ENCODE measurements around the gene NRROS.

Gene NRROS

GRCh38 chr3:196624067-196624790 lies 15.3 kb upstream of the NRROS start:
- H2BK120ac ChIP-seq (ENCODE audit: insufficient read depth, low read length, poor library complexity): no peak overlapping the region
- H3K4ac ChIP-seq (ENCODE audit: low read depth, low read length): no peak overlapping the region
- no peak overlapping the region for H2AK5ac ChIP-seq (ENCODE audit: low read length)
- no peaks in the 10 kb centered on the region for H3K9me3 ChIP-seq (ENCODE audit: insufficient read depth, low read depth, low read length)
- H3K4me2 ChIP-seq (ENCODE audit: low read length): no peak overlapping the region
- no peak overlapping the region for H3K18ac ChIP-seq (ENCODE audit: low read length)
- no peak overlapping the region for H4K91ac ChIP-seq (ENCODE audit: low read depth, low read length)
- no peak overlapping the region for H3K4me3 ChIP-seq (ENCODE audit: low read depth, low read length)
- no peak overlapping the region for H3K14ac ChIP-seq (ENCODE audit: low read length)
- no peaks in the 10 kb centered on the region for H3K79me2 ChIP-seq (ENCODE audit: control insufficient read depth, insufficient read depth, low read length, poor library complexity)
- no peaks in the 10 kb centered on the region for H3K79me1 ChIP-seq (ENCODE audit: low read length)
- no peak overlapping the region for H3K23ac ChIP-seq (ENCODE audit: low read length)
- no peaks in the 10 kb centered on the region for H3K4me1 ChIP-seq (ENCODE audit: control insufficient read depth in 1 of 2, insufficient read depth in 2 of 2, low read length in 2 of 2)
- H4K8ac ChIP-seq (ENCODE audit: low read depth, low read length): no peak overlapping the region
- H3K36me3 ChIP-seq (ENCODE audit: control insufficient read depth in 1 of 2, insufficient read depth in 2 of 2, low read length in 2 of 2): no peaks in the 10 kb centered on the region
- no peaks in the 10 kb centered on the region for H3K27me3 ChIP-seq (ENCODE audit: insufficient read depth, low read length)
- WGBS (ENCODE audit: extremely low coverage, insufficient coverage, insufficient read length): no CpG with 5 or more reads among the region's 12 CpGs
- H3K9ac ChIP-seq (ENCODE audit: low read length): no peak overlapping the region
- H4K12ac ChIP-seq (ENCODE audit: low read depth, low read length): no peak overlapping the region
- H2AFZ ChIP-seq (ENCODE audit: insufficient read depth, low read length, poor library complexity): no peak overlapping the region
- no peak overlapping the region for H3K27ac ChIP-seq (ENCODE audit: low read depth, low read length)
- peak in 1 of 2 donors; percentile 33 for DNase-seq
- no peak overlapping the region for H2BK12ac ChIP-seq (ENCODE audit: low read length)
- H2BK5ac ChIP-seq (ENCODE audit: low read depth, low read length, poor library complexity): no peak overlapping the region

GRCh38 chr3:196624907-196625306 lies 14.6 kb upstream of the NRROS start:
- Histone ChIP-seq H2BK120ac (ENCODE audit: insufficient read depth, low read length, poor library complexity) (no peak overlapping the region), H4K12ac (ENCODE audit: low read depth, low read length) (no peak overlapping the region), H2BK5ac (ENCODE audit: low read depth, low read length, poor library complexity) (no peak overlapping the region), H2AFZ (ENCODE audit: insufficient read depth, low read length, poor library complexity) (no peak overlapping the region), H3K14ac (ENCODE audit: low read length) (no peak overlapping the region), H4K91ac (ENCODE audit: low read depth, low read length) (no peak overlapping the region), H3K79me1 (ENCODE audit: low read length) (no peaks in the 10 kb centered on the region), H3K4me1 (ENCODE audit: control insufficient read depth in 1 of 2, insufficient read depth in 2 of 2, low read length in 2 of 2) (no peaks in the 10 kb centered on the region), H3K9ac (ENCODE audit: low read length) (no peak overlapping the region), H3K23ac (ENCODE audit: low read length) (no peak overlapping the region), H3K18ac (ENCODE audit: low read length) (no peak overlapping the region), H3K27me3 (ENCODE audit: insufficient read depth, low read length) (no peaks in the 10 kb centered on the region), H3K4ac (ENCODE audit: low read depth, low read length) (no peak overlapping the region), H3K79me2 (ENCODE audit: control insufficient read depth, insufficient read depth, low read length, poor library complexity) (no peaks in the 10 kb centered on the region), H2AK5ac (ENCODE audit: low read length) (no peak overlapping the region), H4K8ac (ENCODE audit: low read depth, low read length) (no peak overlapping the region), H2BK12ac (ENCODE audit: low read length) (no peak overlapping the region), H3K4me2 (ENCODE audit: low read length) (no peak overlapping the region), H3K4me3 (ENCODE audit: low read depth, low read length) (no peak overlapping the region), H3K36me3 (ENCODE audit: control insufficient read depth in 1 of 2, insufficient read depth in 2 of 2, low read length in 2 of 2) (no peaks in the 10 kb centered on the region), H3K9me3 (ENCODE audit: insufficient read depth, low read depth, low read length) (no peaks in the 10 kb centered on the region), H3K27ac (ENCODE audit: low read depth, low read length) (no peak overlapping the region)
- no CpG with 5 or more reads among the region's 16 CpGs for WGBS (ENCODE audit: extremely low coverage, insufficient coverage, insufficient read length)
- no peak for DNase-seq

GRCh38 chr3:196625331-196625730 lies 14.2 kb upstream of the NRROS start:
- H3K79me2 ChIP-seq (ENCODE audit: control insufficient read depth, insufficient read depth, low read length, poor library complexity): no peaks in the 10 kb centered on the region
- no peak overlapping the region for H3K4ac ChIP-seq (ENCODE audit: low read depth, low read length)
- H2BK12ac ChIP-seq (ENCODE audit: low read length): no peak overlapping the region
- no peak overlapping the region for H3K18ac ChIP-seq (ENCODE audit: low read length)
- H2AK5ac ChIP-seq (ENCODE audit: low read length): no peak overlapping the region
- no peak overlapping the region for H2BK5ac ChIP-seq (ENCODE audit: low read depth, low read length, poor library complexity)
- H3K27me3 ChIP-seq (ENCODE audit: insufficient read depth, low read length): no peaks in the 10 kb centered on the region
- H3K79me1 ChIP-seq (ENCODE audit: low read length): no peaks in the 10 kb centered on the region
- no peak overlapping the region for H3K9ac ChIP-seq (ENCODE audit: low read length)
- no peak for DNase-seq
- no peak overlapping the region for H4K12ac ChIP-seq (ENCODE audit: low read depth, low read length)
- H3K4me1 ChIP-seq (ENCODE audit: control insufficient read depth in 1 of 2, insufficient read depth in 2 of 2, low read length in 2 of 2): no peaks in the 10 kb centered on the region
- H3K4me3 ChIP-seq (ENCODE audit: low read depth, low read length): no peak overlapping the region
- H2AFZ ChIP-seq (ENCODE audit: insufficient read depth, low read length, poor library complexity): no peak overlapping the region
- no peak overlapping the region for H3K23ac ChIP-seq (ENCODE audit: low read length)
- no peak overlapping the region for H2BK120ac ChIP-seq (ENCODE audit: insufficient read depth, low read length, poor library complexity)
- H4K8ac ChIP-seq (ENCODE audit: low read depth, low read length): no peak overlapping the region
- no CpG with 5 or more reads among the region's 6 CpGs for WGBS (ENCODE audit: extremely low coverage, insufficient coverage, insufficient read length)
- no peak overlapping the region for H3K4me2 ChIP-seq (ENCODE audit: low read length)
- no peak overlapping the region for H4K91ac ChIP-seq (ENCODE audit: low read depth, low read length)
- H3K9me3 ChIP-seq (ENCODE audit: insufficient read depth, low read depth, low read length): no peaks in the 10 kb centered on the region
- no peaks in the 10 kb centered on the region for H3K36me3 ChIP-seq (ENCODE audit: control insufficient read depth in 1 of 2, insufficient read depth in 2 of 2, low read length in 2 of 2)
- no peak overlapping the region for H3K14ac ChIP-seq (ENCODE audit: low read length)
- no peak overlapping the region for H3K27ac ChIP-seq (ENCODE audit: low read depth, low read length)

- no peak overlapping the region for H3K4ac ChIP-seq (ENCODE audit: low read depth, low read length)
- no peak overlapping the region for H3K23ac ChIP-seq (ENCODE audit: low read length)
- H2AFZ ChIP-seq (ENCODE audit: insufficient read depth, low read length, poor library complexity): no peak overlapping the region
- H2BK12ac ChIP-seq (ENCODE audit: low read length): no peak overlapping the region
- no peaks in the 10 kb centered on the region for H3K27me3 ChIP-seq (ENCODE audit: insufficient read depth, low read length)
- no peak overlapping the region for H3K4me3 ChIP-seq (ENCODE audit: low read depth, low read length)
- no peaks in the 10 kb centered on the region for H3K9me3 ChIP-seq (ENCODE audit: insufficient read depth, low read depth, low read length)
- no CpG with 5 or more reads among the region's 8 CpGs for WGBS (ENCODE audit: extremely low coverage, insufficient coverage, insufficient read length)
- no peak overlapping the region for H3K18ac ChIP-seq (ENCODE audit: low read length)
- H2AK5ac ChIP-seq (ENCODE audit: low read length): no peak overlapping the region
- peaks cover 0 to 5% of the 10 kb centered on the region in 2 experiments for H3K4me1 ChIP-seq (ENCODE audit: control insufficient read depth in 1 of 2, insufficient read depth in 2 of 2, low read length in 2 of 2)
- no peak overlapping the region for H3K9ac ChIP-seq (ENCODE audit: low read length)
- no peak overlapping the region for H3K4me2 ChIP-seq (ENCODE audit: low read length)
- H2BK120ac ChIP-seq (ENCODE audit: insufficient read depth, low read length, poor library complexity): no peak overlapping the region
- DNase-seq: no peak
- H4K12ac ChIP-seq (ENCODE audit: low read depth, low read length): no peak overlapping the region
- H4K91ac ChIP-seq (ENCODE audit: low read depth, low read length): no peak overlapping the region
- no peak overlapping the region for H3K27ac ChIP-seq (ENCODE audit: low read depth, low read length)
- peaks cover 10% of the 10 kb centered on the region for H3K79me1 ChIP-seq (ENCODE audit: low read length)
- H3K79me2 ChIP-seq (ENCODE audit: control insufficient read depth, insufficient read depth, low read length, poor library complexity): peaks cover 5% of the 10 kb centered on the region
- H3K36me3 ChIP-seq (ENCODE audit: control insufficient read depth in 1 of 2, insufficient read depth in 2 of 2, low read length in 2 of 2): no peaks in the 10 kb centered on the region
- H4K8ac ChIP-seq (ENCODE audit: low read depth, low read length): no peak overlapping the region
- H3K14ac ChIP-seq (ENCODE audit: low read length): no peak overlapping the region
- H2BK5ac ChIP-seq (ENCODE audit: low read depth, low read length, poor library complexity): no peak overlapping the region
These were observed 11.6 kb upstream of the NRROS start for GRCh38 chr3:196627918-196628231.

Measured in trophoblast cell (in vitro differentiated cells and primary cell).